A549 (cell line): Measurements from ENCODE around the gene ATL3.
"Not testable (repeated sequence)": the region's sequence is repeated elsewhere in the genome, so short reads cannot be mapped to it uniquely, and the experiment has no call there.

Experiments used
- CEBPB ChIP-seq, 2 experiments: fragments of >200 bp in 1 of 2; sonication (Bioruptor Twin) in 1 of 2; formaldehyde crosslinking in 1 of 2; IDR thresholded peaks; 2 replicates each; pipeline ENCODE4 v1.6.1; 2012 to 2016
- CHD2 ChIP-seq: fragments of 150-350 bp; IDR thresholded peaks from 2 replicates; pipeline ENCODE4 v1.6.1; 2014; ENCODE audit warnings: low read length; ENCODE audit not compliant: partially characterized antibody
- CTCF ChIP-seq: fragments of >200 bp; sonication (Bioruptor Twin); formaldehyde crosslinking; IDR thresholded peaks from 3 replicates; pipeline ENCODE4 v1.5.1; 2016
- EP300 ChIP-seq, 2 experiments: fragments of >200 bp; sonication (Bioruptor Twin); formaldehyde crosslinking; IDR thresholded peaks; 2 replicates in 1 of 2; 3 replicates in 1 of 2; pipeline ENCODE4 v1.6.1; 2016 to 2017
- GATA3 ChIP-seq: IDR thresholded peaks from 2 replicates; pipeline ENCODE4 v1.6.1; 2012; ENCODE audit warnings: borderline replicate concordance
- JUNB ChIP-seq: fragments of >200 bp; sonication (Bioruptor Twin); formaldehyde crosslinking; IDR thresholded peaks from 2 replicates; pipeline ENCODE4 v1.6.1; 2016
- MYC ChIP-seq: IDR thresholded peaks from 2 replicates; pipeline ENCODE4 v1.6.1; 2012; ENCODE audit warnings: mild to moderate bottlenecking, inconsistent platforms, low read length, improper control_type of control experiment, borderline replicate concordance
- NR3C1 ChIP-seq: fragments of >200 bp; sonication (Bioruptor Twin); formaldehyde crosslinking; IDR thresholded peaks from 3 replicates; pipeline ENCODE4 v1.6.1; 2017
- POLR2A ChIP-seq: IDR thresholded peaks from 2 replicates; pipeline ENCODE4 v1.6.1; 2012; ENCODE audit warnings: mild to moderate bottlenecking, low read length
- RARB ChIP-seq: fragments of 250-450 bp; sonication (Bioruptor Pico); IDR thresholded peaks from 2 replicates; pipeline ENCODE4 v1.8.0; 2021; ENCODE audit warnings: mild to moderate bottlenecking, moderate library complexity
- RNF2 ChIP-seq: fragments of 200-600 bp; sonication (generic); IDR thresholded peaks from 2 replicates; pipeline ENCODE4 v1.6.1; 2016; ENCODE audit warnings: low read depth, mild to moderate bottlenecking, antibody characterized with exemption, moderate library complexity, borderline replicate concordance

GRCh38 chr11:63617686-63618085 is 53.5 kb downstream of the ATL3 start:
- TF ChIP-seq JUNB; CTCF; POLR2A; MYC; GATA3; EP300 (IDR thresholded peaks at IDR 0.05); RNF2; CEBPB (IDR thresholded peaks at IDR 0.05); NR3C1; RARB (CRISPR knock-in tag); CHD2: not testable (repeated sequence)
